Measurements from ENCODE around the gene MMP25.

GRCh38 chr16:3009568-3010390, 36.6 kb upstream of the MMP25 start:
- TF ChIP-seq EZH2phosphoT487 (IDR thresholded peaks at IDR 0.05; ENCODE audit: insufficient read depth, low read depth) (no peak), EZH2 (IDR thresholded peaks at IDR 0.05; ENCODE audit: insufficient read depth, poor library complexity, severe bottlenecking) (no peak)

All from GM23248 (cell line).